H7 (cell line): ENCODE data around the gene CCDC97. TPM values are rescaled to one million over a fixed set of nuclear protein-coding genes. Genes with fewer than 3 reads are reported as not detected.
A peak's percentile ranks its signal among the peaks of the same experiment; 100 is the strongest.

Experiments
- DNase-seq: peaks from one replicate; pipeline ENCODE4 v3.0.0; 2012
- H3K27me3 ChIP-seq: 2 replicates; pipeline ENCODE4 v1.6.0; 2011; ENCODE audit warnings: mild to moderate bottlenecking, low read length; ENCODE audit not compliant: control insufficient read depth, insufficient read depth
- H3K36me3 ChIP-seq: replicated peaks from 2 replicates; pipeline ENCODE4 v1.5.1; 2011; ENCODE audit warnings: low read length; ENCODE audit not compliant: control insufficient read depth, insufficient read depth
- H3K4me3 ChIP-seq: 2 replicates; pipeline ENCODE4 v1.5.1; 2011; ENCODE audit warnings: low read depth, mild to moderate bottlenecking, control low read depth, low read length, moderate library complexity; ENCODE audit not compliant: insufficient read depth
- total RNA-seq: library from RNA; depleted of rRNA; stranded (reverse); fragments of >200 nt; shearing (Covaris generic); gene quantifications from 2 replicates; pipeline ENCODE4 v1.2.3, GENCODE V29; 2014; rRNA removed

Gene CCDC97
- total RNA-seq: 19.6 and 20.8 TPM in 2 replicates

DNA sequence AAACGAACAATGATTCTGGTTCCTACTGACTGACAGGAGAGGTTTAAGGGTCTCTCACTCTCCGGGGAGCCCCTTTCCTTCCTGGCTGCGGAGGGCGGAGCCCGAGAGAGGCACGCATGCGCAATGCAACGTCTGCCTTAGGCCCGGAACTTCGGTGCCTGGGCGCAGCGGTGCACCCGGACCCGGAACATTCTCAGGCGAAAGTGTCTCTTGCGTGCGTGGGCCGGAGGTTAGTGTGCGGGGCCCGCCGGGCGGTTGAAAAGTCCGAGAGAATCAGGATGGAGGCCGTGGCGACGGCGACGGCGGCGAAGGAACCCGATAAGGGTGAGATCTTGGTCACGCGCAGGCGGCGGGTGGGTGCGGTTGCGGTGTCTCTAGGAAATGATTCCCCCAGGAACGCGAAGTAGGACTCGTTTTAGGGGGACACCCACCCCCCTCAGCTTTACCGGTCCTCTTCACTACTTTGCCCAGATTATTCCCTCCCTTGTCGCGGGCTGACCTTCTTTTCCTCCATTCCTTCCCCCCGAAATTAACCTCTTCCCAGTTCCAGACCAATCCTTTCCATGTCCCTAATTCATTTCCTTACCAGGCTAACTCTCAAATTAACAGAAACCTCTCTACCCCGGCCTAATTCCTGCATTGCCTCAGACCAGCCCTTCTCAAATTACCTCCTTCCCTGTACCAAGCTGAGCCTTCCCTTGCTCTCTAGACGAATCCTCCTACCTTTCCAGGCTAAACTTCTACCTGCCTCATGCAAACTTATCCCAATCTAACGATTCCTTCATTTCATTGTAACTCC, at the start of gene CCDC97:
Gene CCDC97 (plus strand): TSS at position 140 of the 799 bp plus-strand sequence. CDS start 139 bp downstream, at position 279.
- Histone ChIP-seq H3K4me3 (peak within 1 kb of the TSS; percentile 77), H3K36me3 (peaks cover 15% of the 10 kb centered on the region), H3K27me3 (no peaks in the 10 kb centered on the region)
- DNase-seq: peak; percentile 97

GRCh38 chr19:41261474-41262190, 48.3 kb upstream of the CCDC97 start:
- peaks cover 7% of the 10 kb centered on the region for H3K36me3 ChIP-seq
- H3K4me3 ChIP-seq: peak overlapping the region; percentile 61; the same call in 1 of the 2 replicates
- DNase-seq: no peak
- H3K27me3 ChIP-seq: no peaks in the 10 kb centered on the region

- Histone ChIP-seq H3K27me3 (no peaks in the 10 kb centered on the region), H3K36me3 (peaks cover 13% of the 10 kb centered on the region), H3K4me3 (peak overlapping the region; percentile 61)
- peak; percentile 65 for DNase-seq
These were observed 46.7 kb upstream of the CCDC97 start for GRCh38 chr19:41263042-41263849.

DNA sequence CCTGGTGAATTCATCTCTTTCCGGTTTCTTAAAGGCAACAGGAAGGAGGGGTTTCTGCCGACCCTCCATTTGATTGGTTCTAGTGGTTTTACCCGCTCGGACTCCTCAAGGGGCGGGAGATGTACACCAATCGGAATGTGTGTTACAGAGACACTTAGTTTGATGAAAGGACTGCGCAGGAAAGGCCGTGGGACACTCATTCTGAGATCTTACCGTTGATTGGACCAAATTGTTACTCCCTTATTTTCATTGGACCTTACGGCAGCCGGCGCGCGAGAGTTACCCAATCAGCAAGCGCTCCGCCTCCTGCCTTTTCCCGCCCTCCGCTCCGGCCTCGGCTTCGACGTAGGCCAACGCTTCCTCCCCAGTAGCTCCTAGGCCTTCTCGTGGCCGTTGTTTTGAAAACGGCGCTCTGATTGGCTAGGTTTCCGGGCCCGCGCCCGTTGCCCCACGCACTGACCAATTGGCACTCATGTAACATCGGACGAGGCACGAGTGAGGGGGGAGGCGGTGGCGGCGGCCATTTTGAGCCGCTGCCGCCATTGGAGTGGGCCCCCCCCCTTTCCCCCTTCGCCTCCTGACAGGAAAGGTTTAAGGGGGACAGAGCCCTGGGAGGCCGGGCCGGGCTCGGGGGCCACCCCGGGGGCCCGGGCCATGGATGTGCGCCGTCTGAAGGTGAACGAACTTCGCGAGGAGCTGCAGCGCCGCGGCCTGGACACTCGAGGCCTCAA, 46.0 kb upstream of the CCDC97 start, which contains the start of gene HNRNPUL1:
Gene HNRNPUL1 (plus strand): TSS at position 523 of the 731 bp plus-strand sequence. CDS start 132 bp downstream, at position 655.
- Histone ChIP-seq H3K27me3 (no peaks in the 10 kb centered on the region), H3K36me3 (peaks cover 19% of the 10 kb centered on the region), H3K4me3 (peak within 1 kb of the TSS; percentile 95)
- peak; percentile 99 for DNase-seq

DNA sequence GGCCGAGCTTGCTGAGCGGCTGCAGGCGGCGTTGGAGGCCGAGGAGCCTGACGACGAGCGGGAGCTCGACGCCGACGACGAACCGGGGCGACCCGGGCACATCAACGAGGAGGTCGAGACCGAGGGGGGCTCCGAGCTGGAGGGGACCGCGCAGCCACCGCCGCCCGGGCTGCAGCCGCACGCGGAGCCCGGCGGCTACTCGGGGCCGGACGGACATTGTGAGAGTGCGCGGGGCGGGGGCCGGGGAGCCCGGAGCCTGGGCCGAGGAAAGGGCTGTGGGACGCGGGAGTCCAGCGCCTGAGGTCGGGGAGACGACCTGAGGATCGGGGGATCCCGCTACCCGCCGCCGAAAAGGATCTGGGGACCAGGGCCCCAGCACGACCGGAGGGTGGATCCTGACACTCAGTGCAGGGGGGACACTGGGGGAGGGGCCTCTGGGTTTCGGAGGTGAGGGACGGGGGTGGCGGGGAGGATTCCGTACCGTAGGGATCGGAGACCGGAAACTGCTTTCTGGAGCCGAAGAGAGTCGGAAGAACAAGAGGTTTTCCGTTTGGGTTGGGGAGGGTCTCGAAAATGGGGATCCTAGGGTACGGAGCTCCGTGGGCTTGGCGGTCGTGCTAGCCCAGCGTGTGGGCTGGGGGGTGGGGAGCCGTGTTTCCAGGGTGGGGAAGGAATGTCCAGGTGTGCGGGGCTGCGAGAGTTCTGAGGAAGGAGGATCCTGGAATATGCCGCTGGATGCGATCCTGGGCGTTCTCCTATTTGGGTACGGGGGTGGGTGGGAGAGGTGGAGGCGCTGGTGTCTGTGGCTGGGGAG, 45.2 kb upstream of the CCDC97 start:
- peak overlapping the region; percentile 95 for H3K4me3 ChIP-seq
- no peaks in the 10 kb centered on the region for H3K27me3 ChIP-seq
- peak; percentile 86 for DNase-seq
- peaks cover 23% of the 10 kb centered on the region for H3K36me3 ChIP-seq

DNA sequence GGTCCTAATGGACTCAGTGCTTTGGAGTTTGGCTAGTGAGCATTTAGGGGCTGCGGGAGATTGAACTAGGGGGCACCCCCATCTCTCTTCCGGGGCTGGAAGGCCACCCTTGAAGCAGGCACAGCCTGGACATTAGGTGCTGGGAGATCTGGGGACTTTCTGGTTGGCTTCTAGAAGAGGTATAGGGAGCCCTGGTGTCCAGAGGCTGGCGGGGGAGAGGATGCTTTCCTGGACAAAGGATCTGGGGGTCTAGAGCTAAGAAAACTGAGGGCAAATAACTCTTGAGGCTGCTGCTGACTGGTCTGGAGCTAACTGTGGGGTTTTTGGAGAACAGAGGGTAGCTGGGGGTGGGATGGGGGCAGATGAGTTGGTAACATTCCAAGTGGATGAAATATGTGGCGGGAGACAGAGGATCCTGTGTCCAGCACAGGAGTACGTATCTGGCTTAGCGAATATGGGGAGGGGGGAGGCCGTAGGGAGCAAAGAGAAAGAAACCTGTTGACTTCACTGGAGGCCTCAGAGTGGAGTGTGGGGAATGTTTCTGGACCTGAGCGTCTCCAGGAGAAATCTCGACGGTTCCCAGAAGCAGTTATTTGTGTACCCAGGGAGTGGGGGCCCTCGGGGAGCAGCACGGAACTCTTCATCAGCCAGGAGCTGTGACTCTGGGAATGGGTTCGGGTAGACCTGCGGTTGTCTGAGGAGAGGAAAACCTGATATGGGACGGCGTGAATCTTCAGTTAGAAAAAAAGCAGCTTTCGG, 44.4 kb upstream of the CCDC97 start:
- Histone ChIP-seq H3K36me3 (peaks cover 24% of the 10 kb centered on the region), H3K27me3 (no peaks in the 10 kb centered on the region), H3K4me3 (peak overlapping the region; percentile 95)
- DNase-seq: peak; percentile 42

GRCh38 chr19:41269055-41269454, 40.9 kb upstream of the CCDC97 start:
- DNase-seq: no peak
- Histone ChIP-seq H3K36me3 (peaks cover 58% of the 10 kb centered on the region), H3K4me3 (no peak overlapping the region), H3K27me3 (no peaks in the 10 kb centered on the region)

DNA sequence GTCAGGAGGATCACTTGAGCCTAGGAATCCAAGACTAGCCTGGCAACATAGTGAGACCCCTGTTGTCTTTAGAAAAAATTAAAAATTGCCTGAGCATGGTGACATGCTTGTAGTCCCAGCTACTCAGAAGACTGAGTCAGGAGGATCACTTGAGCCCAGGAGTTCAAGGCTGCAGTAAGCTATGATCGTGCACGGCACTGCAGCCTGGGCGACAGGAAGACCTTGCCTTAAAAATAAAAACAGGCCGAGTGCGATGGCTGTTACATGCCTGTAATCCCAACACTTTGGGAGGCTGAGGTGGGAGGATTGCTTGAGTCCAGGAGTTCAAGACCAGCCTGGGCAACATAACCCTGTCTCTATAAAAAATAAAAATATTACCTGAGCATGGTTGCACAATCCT, 40.4 kb upstream of the CCDC97 start:
- H3K36me3 ChIP-seq: peaks cover 63% of the 10 kb centered on the region
- no peak for DNase-seq

GRCh38 chr19:41273076-41273475, 36.9 kb upstream of the CCDC97 start:
- no peak for DNase-seq
- Histone ChIP-seq H3K4me3 (no peak overlapping the region), H3K36me3 (peaks cover 82% of the 10 kb centered on the region), H3K27me3 (no peaks in the 10 kb centered on the region)

More for the DNA sequence above, 40.4 kb upstream of the CCDC97 start:
- H3K4me3 ChIP-seq: no peak overlapping the region
- no peaks in the 10 kb centered on the region for H3K27me3 ChIP-seq

DNA sequence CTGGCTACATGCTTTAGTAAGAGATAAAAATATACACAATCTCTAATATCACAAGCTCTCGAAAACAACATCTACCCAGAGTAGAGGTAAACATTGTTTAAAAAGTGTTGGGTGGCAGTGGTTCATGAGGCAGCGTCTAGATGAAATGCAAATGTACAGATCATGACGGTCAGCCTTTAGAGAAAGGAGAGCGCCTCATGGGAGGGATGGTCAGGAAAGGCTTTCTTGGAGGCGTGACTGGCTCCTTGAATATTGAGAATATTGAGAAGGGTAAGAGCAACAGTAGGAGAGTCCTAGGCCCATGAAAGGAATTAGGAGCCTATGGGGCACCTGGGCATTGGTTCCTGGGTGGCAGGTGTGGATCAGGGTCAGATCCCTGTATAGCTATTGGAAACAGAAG, 35.2 kb upstream of the CCDC97 start:
- DNase-seq: no peak
- Histone ChIP-seq H3K4me3 (no peak overlapping the region), H3K36me3 (peaks cover 82% of the 10 kb centered on the region), H3K27me3 (no peaks in the 10 kb centered on the region)

DNA sequence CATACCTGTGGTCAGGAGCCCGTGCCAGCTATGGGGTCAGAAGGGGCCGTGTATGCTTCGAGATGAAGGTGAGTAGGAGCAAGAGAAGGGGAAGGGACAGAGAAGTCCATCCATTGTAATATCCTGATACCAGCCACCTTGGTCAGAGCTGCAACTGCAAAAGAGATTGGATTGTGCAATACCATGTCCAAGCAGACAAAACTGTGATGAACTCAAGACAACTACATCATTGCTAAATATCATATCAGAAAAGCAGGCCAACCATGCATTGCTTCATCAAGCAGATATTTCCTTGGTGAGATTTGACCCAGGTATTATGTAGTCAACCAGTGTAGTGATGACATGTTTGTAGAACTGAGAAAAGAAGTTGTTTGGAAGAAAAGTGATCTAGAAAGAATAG, 33.7 kb upstream of the CCDC97 start:
- Histone ChIP-seq H3K4me3 (no peak overlapping the region), H3K27me3 (no peaks in the 10 kb centered on the region), H3K36me3 (peaks cover 87% of the 10 kb centered on the region)
- DNase-seq: no peak

- no peak for DNase-seq
- no peak overlapping the region for H3K4me3 ChIP-seq
- peaks cover 75% of the 10 kb centered on the region for H3K36me3 ChIP-seq
- H3K27me3 ChIP-seq: no peaks in the 10 kb centered on the region
These were observed 31.5 kb upstream of the CCDC97 start for GRCh38 chr19:41278478-41278877.
